Right kidney (tissue), 1 donor: ENCODE data around the gene BCAP29.

ENCODE experiments used
- DNase-seq: peaks from one replicate; pipeline ENCODE4 v3.0.0-alpha.2; 2016

Gene BCAP29

GRCh38 chr7:107663196-107663595 lies 83.2 kb downstream of the BCAP29 start:
- DNase-seq = no peak

GRCh38 chr7:107666790-107667189 lies 86.7 kb downstream of the BCAP29 start:
- DNase-seq = no peak

GRCh38 chr7:107667341-107667740 lies 87.3 kb downstream of the BCAP29 start:
- no peak for DNase-seq

GRCh38 chr7:107668296-107668695 lies 88.2 kb downstream of the BCAP29 start:
- DNase-seq = no peak
